IPS-NIHi7 (cell line): Measurements from ENCODE around the gene ATAD3B.
"Not testable (repeated sequence)": the region's sequence is repeated elsewhere in the genome, so short reads cannot be mapped to it uniquely, and the experiment has no call there.

Experiments used
- DNase-seq: peaks from one replicate; pipeline ENCODE4 v3.0.0; 2012; ENCODE audit warnings: mixed read lengths; ENCODE audit errors: extremely low spot score

ATAD3B gene

DNA sequence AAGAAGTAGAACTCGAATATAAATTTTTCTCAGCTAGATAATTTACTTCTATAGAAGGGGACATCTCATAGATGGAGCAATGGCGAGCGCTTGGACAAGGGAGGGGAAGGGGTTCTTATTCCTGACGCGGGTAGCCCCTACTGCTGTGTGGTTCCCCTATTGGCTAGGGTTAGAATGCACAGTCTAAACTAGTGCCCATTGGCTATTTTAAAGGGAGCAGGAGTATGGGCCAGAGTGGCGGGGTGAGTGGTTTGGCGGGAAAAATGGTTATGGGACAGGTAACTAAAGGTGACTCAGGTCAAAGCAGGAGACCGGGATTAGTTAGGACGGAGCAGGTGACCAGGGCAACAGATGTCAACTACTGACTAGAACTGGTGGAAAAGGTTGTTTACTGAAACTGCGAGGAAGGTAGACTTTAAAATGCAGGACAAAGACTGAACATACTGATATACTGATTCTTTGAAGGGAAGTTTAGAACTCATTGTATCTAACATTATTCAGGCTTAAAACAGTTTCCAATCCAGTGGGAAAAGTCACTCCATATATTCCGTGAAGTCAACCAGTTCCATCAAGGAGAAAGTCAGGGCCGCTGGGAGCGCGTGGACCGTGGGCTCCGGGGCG lies 39.5 kb downstream of the ATAD3B start:
- no peak for DNase-seq

DNA sequence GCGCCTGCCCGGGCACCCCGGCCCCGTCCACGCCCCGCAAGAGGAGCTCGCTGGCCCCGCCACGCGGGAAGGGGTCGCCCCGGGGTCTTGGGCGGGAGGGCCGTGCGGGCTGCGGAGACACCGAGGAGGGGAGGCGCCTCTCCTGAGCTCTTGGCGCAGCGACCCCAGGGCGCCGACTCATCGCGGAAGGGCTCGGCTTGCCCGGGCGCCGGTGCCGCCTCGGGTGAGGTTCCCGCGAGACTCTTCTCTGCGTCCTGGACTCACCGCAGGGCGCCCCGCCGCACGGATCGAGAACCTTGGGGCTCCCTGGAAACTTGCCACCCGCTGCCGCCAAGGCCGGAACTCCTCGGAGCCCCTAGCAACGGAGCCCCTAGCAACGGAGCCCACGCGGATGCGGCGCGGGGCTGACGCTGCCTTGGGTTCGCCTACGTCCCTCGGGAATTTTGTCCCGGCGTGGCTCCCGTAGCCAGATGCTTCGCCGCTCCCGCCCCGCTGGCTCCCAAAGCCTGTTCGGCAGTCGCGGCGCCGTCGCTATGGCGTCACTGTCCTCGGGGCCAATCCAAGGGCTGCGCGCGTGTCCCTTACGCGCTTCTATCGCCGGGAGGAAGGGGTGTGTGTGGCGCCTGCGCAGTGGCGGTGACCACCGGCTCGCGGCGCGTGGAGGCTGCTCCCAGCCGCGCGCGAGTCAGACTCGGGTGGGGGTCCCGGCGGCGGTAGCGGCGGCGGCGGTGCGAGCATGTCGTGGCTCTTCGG lies 40.1 kb downstream of the ATAD3B start, which contains the start of gene ATAD3A:
ATAD3A (plus strand) TSS at position 630 of the 753 bp plus-strand sequence; CDS start at position 737, 107 bp downstream.
- DNase-seq = peak; percentile 98

DNA sequence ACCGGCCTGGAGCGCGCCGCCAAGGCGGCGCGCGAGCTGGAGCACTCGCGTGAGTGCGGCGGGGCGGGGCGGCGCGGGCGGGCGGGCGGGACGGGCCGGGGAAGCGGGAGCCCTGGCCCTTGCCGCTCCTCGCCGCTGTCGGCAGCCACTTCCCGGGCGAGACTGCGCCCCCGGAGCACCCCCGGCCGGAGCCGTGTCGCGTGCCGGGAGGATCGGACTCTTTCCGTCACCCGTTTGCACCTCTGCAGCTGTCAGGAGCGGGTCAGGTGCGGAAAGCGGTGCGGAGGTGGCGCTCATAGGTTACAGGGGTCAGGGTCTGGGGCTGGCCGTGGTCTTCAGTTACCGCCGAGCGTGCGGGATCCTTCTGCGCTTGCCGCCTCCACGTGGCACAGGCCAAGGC lies 40.9 kb downstream of the ATAD3B start:
- not testable (repeated sequence) for DNase-seq

DNA sequence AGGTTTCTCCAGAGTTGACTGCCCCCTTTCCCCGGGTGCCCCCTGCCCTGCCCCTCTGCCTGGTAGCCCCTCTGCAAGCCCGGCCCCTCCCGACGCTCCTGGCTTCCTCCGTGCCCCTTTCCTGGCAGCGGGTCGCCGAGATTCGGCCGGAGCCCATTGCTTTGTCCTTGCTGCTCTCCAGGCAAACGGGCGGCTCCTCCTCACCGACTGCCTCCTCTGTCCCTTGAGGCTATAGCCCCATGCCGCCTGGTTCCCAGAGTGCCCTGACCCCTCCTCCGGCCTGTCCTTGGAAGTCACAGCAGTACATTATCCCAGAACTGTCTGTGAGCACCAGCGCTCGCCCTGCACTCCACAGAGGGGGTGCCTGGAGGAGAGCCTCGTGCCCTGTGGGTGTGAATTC lies 42.1 kb downstream of the ATAD3B start:
- not testable (repeated sequence) for DNase-seq

DNA sequence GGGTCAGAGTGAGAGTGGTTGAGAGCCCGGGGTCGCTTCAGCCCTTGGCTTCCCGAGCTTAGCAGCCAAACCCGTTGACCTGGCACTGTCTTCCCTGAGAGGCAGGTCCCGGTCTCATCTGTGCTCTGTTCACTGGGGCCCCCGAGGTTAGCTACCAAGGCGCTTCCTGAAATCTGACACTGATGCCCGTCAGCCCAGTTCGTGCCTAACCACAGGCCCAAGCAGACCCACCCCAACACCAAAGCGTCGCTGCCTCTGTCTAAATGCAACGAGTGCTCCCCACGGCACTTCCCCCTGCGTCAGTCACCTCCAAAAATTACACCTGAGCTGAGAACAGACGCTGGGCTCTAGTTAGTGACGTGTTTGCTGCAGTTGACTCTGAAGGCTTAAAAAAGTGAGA lies 42.8 kb downstream of the ATAD3B start:
- not testable (repeated sequence) for DNase-seq

DNA sequence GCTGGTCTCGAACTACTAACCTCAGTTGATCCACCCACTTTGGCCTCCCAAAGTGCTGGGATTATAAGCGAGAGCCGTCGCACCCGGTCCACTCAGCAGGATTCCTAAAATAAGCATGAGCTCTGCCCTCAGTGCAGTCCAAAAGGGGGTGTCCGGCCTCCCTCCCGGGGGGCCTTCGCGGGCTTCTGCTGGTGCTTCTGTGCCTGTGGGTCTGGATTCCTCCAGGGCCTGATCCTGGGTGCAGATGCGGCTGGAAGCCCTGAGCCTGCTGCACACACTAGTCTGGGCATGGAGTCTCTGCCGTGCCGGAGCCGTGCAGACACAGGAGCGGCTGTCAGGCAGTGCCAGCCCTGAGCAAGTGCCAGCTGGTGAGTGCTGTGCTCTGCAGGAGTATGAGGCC lies 45.4 kb downstream of the ATAD3B start:
- not testable (repeated sequence) for DNase-seq

DNA sequence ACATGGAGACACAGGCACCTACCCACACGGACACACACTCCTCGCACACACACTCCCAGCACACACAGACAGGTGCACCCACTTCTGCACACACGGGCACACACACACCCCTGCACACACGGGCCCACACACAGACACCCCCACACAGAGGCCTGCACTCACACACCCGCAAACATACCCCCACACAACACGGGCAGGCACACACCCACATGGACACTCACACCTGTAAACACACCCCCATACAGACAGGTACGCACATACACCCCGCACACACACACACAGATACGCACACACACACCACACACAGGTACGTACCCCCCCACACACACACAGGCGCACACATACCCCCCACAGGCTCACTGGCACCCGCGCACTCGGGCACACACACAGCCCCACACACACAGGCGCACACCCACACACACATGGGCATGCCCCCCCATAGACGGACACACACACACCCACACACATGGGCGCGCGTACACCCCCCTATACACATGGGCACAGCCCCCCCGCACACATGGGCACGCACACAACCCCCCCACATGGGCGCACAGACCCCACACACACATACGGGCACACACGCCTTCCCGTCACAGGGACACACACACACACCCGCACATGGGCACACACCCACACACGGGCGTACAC lies 46.5 kb downstream of the ATAD3B start:
- DNase-seq = no peak

DNA sequence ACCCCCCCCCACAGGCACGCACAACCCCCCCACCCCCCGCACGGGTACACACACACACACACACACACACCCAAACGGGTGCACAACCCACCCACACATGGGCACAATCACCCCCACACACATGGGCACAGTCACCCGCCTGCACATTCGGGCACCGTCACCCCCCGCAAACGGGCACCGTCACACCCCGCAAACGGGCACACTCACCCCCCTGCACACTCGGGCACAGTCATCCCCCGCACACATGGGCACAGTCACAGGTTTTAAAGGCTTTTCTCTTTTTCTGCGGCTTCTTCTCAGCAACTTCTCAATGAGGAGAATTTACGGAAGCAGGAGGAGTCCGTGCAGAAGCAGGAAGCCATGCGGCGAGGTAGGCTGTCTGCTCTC lies 47.0 kb downstream of the ATAD3B start:
- not testable (repeated sequence) for DNase-seq

DNA sequence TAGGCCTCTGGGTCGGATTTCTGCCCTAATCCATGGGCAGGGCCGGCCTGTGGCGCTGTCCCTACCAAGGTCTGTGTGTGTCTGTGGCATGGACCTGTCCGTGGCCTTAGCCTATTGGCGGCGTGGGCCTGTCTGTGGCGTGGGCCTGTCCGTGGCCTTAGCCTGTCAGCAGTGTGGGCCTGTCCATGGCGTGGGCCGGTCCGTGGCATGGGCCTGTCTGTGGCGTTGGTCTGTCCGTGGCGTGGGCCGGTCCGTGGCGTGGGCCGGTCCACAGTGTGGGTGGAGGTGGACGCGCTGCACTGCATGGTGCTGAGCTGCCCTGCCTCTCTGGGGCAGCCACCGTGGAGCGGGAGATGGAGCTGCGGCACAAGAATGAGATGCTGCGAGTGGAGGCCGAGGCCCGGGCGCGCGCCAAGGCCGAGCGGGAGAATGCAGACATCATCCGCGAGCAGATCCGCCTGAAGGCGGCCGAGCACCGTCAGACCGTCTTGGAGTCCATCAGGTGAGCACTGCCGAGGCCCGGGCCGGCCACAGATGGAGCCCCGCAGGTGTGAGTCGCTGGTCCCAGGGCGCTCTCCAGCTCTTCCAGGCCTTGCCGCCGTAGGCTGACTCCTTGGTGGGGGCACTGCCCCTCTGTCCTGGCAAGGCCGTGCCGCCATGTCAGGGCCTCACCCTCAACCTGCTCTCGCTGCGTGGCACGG lies 48.4 kb downstream of the ATAD3B start:
- DNase-seq = not testable (repeated sequence)

DNA sequence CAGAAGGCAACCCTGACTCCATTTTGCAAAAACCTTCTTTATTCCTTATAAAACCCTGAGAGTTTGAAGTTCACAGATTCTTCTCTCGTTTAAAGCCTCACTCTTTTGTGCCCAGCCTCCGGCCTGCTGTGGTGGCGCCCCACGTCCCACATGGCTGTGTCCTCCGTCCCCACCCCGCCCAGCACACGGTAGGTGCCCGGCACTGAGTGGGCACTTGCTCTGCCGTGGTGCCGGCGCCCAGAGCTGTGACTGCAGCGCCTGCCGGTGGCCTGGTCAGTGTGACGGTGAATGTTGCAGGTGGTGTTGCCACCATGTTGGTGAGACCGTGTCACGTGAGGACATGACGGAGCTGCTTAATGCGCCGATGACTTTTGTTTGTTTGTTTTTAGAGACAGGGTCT lies 49.8 kb downstream of the ATAD3B start:
- no peak for DNase-seq

DNA sequence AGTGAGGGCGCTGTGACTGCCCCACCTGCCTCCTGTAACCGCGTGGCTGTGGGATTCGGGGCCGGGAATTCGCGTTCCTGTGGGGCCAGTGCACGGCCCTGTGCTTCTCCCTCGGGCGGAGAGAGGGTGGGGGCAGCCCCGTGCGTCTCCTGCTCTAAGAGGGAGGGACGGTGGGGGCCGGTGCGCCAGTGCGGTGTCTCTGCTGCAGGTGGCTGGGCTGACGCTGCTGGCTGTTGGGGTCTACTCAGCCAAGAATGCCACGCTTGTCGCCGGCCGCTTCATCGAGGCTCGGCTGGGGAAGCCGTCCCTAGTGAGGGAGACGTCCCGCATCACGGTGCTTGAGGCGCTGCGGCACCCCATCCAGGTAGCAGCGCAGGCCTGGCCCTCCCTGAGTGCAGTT lies 51.0 kb downstream of the ATAD3B start:
- DNase-seq = not testable (repeated sequence)

DNA sequence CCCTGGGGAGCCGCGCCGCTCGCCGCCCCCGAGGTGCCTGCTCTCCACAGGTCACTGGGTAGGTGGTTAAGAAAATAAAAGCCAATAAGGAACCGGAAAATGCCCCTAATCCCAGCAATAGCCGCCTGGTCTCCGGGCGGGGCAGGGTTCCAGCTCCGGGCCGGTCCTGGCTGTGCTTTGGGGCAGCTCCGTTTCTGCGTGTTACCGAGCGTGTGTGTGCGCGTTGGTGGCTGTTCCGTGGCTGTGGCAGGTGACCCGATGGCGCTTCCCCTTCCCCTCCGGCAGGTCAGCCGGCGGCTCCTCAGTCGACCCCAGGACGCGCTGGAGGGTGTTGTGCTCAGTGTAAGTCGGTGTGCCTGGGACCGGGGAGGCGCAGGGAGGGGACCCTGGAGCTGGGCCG lies 51.7 kb downstream of the ATAD3B start:
- DNase-seq = not testable (repeated sequence)

DNA sequence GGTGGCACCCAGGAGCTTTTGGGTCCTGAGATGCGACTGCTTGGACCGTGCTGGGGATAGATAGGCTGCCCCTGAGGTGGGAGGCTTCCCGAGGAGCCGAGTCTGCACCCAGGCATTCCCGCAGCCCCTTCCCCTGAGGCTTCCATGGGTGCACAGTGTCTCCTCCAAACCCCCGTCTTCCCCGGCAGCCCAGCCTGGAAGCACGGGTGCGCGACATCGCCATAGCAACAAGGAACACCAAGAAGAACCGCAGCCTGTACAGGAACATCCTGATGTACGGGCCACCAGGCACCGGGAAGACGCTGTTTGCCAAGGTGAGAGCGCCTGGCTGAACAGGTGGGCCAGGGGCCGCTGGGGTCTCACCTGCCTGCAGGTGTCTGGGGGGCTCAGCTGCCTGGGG lies 52.1 kb downstream of the ATAD3B start:
- not testable (repeated sequence) for DNase-seq

DNA sequence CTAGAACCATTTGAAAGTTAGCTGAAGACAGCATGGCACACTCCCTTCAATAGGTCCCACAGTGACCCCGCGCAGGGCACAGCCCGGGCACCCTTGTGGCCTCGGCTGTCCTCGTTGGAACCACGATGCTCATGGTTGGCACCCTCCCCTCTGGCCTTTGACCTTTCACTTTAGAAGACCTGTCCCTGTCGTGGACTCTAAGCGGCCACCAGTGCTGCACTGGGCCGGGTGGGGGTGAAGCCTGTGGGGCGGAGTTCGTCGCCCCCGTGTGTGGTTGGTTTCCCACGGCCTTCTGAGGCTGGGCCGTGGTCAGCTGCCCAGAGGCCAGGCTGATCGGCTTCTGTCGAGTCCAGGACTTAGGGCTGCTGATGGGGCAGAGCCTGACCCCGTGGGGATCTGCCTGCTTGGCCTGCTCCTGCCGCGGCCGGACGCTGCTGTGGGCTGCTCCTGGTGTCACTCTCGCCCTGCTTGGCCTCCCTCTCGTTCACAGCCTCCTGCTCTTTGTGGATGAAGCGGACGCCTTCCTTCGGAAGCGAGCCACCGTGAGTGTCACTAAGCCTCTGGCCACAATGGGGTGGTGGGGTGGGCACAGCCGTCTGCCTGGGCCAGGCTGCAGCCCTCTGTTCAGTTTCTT lies 53.3 kb downstream of the ATAD3B start:
- not testable (repeated sequence) for DNase-seq

DNA sequence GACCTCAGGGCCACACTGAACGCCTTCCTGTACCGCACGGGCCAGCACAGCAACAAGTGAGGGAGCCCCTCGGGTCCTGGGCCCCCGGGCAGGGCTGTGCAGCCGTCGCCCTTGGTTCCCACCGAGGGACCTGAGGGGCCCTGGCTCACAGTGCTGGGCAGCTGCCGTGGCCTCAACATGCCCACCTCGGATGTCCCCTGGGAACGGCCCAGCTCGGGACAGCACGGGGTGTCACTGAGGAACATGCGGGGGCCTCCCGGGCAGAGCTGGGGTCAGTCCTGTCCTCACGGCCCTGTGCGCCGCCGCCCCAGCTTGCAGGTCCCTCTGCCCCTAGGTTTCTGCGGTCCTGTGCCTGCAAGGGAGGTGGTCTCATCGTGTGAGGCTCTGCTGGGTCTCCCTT lies 54.9 kb downstream of the ATAD3B start:
- not testable (repeated sequence) for DNase-seq

DNA sequence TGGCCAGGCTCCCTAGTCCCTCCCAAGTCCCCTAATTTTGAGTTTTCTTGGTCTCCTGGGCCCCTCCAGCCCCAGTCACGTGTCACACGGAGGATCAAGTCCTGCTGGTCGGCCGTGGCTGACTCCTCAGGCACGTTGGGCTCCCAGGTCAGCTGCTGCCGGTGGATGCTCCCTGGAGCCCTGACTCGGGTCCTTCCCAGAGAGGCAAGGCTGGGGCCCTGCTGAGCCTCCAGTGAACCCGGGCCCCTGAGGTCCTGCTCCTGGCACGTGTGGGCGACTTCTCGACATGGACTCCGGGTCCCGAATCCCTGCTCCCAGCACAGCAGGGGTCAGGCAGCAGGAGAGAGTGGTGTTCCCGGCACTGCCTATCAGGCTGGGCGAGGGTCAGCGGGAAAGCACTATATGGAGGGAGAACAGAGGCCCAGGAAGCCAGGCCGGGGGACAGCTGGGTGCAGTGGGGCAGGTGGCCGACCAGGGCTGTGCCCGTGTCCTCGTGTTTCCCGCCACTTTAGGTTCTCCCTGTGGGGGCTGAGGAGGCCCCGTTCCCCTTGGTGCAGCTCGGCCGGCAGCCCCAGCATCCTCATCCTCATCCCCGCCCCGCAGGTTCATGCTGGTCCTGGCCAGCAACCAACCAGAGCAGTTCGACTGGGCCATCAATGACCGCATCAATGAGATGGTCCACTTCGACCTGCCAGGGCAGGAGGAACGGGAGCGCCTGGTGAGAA lies 55.7 kb downstream of the ATAD3B start:
- DNase-seq = no peak

DNA sequence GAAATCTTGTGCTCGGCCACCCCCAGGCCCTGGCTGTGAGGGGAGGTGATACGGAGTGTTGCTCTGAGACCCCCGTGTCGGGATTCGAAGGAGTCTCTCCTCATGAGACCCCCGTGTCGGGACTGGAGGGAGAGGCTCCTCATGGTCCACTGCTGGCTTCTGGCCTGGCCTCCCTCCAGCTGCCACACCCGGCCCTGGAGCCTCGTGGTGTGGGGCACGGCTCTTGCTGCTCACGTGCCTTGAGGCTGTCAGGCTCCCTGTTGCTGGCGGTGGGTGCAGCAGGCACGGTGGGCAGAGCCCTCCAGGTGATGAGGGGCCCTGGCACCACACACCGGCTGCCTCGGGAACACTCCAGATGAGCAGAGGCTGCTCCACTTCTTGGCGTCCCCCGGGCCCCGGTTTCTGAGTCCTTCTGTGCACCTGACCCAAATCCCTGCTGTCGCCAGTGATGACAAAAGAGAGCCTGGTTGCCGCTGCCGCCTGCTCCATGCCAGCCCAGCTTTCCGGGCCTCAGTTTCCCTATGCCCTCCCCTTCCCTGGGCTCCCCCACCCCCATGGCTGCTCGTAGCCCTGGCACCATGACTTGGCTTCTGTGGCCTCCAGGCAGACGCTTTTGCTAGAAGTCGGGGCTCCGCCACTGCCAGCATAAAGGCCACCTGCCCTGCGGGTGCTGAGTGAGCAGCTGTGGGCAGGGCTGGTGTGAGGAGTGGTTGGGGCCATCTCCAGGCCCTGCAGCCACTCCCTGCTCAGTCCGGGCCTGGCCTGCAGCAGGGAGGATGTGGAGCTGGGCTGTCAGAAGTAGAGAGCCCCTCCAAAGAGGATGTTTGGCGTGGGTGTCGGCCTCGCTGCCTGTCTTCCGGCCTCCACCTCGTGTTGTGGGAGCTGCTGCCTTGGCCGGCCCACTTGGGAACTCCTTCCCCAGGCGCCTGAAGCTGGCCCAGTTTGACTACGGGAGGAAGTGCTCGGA lies 57.0 kb downstream of the ATAD3B start:
- no peak for DNase-seq

DNA sequence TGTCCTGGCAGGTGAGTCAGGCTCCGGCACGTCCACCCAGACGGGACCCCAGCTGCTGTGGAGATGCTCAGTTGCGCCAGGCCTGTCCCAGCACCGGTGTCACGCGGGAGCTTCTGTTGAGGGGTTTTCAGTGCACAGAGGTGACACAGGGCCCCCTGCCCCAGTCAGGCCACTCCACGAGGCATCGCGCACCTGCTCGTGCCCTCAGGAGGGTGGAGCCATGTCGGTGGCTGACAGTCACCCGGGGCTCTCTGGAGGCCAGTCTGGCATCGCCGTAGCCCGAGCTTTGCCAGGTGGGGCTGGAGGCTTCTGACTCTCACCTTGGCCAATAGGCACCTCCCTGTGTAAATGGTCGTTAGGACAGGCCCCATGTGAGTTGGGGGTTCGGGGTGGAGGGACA lies 57.8 kb downstream of the ATAD3B start:
- DNase-seq = no peak

DNA sequence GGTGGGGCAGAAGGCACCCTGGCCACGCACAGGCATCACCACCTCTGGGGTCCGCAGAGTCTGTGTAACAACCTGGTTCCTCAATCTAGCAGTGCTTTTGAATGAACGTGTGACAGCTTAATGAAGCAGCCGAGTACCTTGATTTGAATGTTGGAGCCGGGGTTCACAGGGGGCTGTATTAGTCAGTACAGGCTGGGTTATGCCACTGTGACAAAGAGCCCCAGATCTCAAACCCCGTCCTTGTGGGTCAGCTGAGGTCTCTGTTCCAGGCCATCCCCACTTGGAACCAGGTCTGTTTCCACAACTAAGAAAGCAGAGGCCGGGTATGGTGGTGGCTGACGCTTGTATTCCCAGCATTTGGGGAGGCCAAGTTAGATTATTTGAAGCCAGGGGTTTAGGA lies 58.4 kb downstream of the ATAD3B start:
- DNase-seq = no peak

DNA sequence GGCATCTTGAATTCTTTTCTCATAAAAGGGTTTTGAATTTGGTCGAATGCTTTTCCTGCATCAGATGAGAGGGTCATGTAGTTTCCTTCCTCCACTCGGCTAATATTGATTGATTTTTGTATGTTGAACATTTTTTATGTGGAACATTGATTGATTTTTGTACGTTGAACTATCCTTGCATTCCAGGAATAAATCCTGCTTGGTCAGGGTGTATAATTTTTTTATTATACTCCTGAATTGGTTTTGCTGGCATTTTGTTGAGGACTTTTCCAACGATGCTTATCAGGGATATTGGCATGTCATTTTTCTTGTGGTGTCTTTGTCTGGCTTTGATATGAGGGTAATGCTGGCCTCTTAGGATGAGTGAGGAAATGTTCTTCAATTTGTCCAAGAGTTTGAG lies 60.4 kb downstream of the ATAD3B start:
- DNase-seq = no peak
